GM18499 (cell line): ENCODE measurements around the gene EOLA1.
"Not testable (repeated sequence)": the region's sequence is repeated elsewhere in the genome, so short reads cannot be mapped to it uniquely, and the experiment has no call there.

Experiments used
- ATAC-seq: cut with Tn5 transposase; IDR thresholded peaks from one replicate; pipeline ENCODE4 v1.9.1; 2021; ENCODE audit warnings: moderate number of reproducible peaks; ENCODE audit not compliant: insufficient read depth, unreplicated experiment

Gene EOLA1

DNA sequence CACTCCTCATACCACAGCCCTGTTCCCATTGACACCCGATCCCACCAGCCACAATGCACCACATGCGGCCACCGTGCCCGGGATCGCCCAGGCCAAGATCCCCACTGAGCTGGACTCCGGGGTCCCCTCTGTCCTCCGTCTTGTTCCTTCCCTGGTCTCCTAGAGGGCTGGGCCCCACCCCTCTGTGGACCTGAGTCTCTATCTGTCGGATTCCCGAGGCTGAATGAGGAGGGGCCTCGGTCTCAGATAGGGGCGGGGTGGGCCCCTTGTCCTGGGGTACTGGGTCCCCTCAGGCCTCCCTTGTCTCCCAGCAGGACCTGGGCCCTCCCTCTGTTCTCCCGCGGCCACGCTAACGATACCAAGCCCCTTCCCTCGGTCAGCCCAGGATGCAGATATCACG is 44.8 kb downstream of the EOLA1 start:
- ATAC-seq: not testable (repeated sequence)

DNA sequence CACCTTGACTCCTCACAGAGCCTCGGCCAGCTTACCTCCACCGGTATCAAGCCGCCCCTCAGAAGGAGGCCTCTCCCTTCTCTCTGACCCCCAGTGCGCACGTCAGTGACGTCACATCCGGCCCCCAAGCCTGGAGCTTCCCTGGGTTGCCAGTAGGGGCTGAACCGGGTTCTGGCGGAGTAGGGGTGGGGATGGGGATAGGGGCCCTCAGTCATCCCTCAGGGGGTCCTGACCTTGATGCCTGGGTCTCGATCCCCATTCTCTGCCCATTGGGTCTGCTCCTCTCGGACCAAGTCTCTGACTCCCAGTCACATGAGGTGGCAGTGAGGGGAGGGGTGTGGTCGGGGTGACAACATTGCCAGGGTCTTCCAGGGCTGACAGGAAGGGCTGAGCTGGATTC is 46.5 kb downstream of the EOLA1 start, which contains the start of gene MAGEA9B:
TSS of gene MAGEA9B (minus strand) at position 101 of the 400 bp plus-strand sequence. CDS start 4,280 bp downstream, outside the sequence.
- ATAC-seq: not testable (repeated sequence)

DNA sequence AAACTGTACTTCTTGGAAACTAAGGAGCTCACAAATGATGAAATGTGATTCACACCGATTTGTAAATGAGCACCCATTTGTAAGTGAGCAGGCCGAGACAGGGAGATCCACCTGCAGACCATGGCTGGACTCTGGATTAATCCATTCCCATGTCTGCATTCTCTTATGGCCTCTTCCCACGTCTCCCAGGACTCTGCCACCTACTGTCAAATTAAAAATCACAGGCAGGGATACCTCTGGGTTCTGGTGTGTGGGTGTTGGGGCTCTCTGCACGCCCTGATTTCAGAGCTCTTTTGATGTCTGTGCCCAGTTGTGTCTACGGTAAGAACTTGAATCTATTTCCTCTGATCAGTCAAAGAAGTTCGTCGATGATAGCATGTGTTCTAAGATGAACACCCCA is 50.2 kb downstream of the EOLA1 start:
- not testable (repeated sequence) for ATAC-seq

DNA sequence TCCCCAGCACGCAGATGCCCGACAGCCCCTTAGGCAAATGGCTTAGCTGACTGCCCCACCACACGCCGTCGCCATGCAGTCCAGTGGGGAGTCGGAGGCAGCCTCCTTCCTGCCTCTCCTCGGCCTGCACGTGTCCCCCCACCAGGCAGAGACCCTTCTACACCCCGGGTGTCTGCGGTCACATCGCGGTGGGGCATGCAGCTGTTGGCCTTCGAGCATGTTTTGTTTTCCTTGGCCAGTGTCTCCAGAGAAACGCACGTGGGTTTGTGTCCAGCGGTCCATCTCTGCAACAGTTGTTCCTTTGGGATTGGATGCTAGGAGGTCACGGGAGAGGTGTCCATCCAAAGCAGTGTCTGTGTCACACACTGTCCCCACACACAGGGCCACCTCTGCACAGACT is 54.4 kb downstream of the EOLA1 start, which contains the start of gene HSFX2:
TSS of gene HSFX2 (minus strand) at position 101 of the 400 bp plus-strand sequence. CDS start 614 bp downstream, outside the sequence.
- ATAC-seq: not testable (repeated sequence)

DNA sequence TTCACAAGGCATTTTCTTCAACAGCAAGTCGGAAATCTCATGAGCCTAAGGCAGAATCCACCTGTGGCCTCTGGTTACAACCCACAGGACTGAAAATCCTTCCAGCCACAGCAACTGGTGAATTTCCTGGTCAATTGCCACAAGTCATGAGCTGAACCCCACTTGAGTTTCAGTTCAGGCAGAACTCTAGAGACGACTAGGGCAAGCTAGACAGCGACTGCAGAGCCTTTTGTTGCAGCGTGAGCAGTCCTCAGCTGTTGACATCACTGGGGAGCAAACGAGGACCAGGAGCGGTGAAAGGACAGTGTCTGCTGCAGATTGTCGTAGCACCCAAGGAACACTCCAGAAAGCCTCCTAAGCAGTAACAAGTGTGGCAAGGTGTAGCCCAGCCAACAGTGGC is 55.1 kb downstream of the EOLA1 start:
- ATAC-seq: not testable (repeated sequence)
